Measurements from ENCODE around the gene USP24.
"Not testable (repeated sequence)": the region's sequence is repeated elsewhere in the genome, so short reads cannot be mapped to it uniquely, and the experiment has no call there.

The USP24 gene

GRCh38 chr1:55035904-55036303, 179.3 kb downstream of the USP24 start:
- DNase-seq = peak; percentile 28 to 65 (median 52)

GRCh38 chr1:55034476-55035133, 180.6 kb downstream of the USP24 start:
- DNase-seq = no peak

- no peak for DNase-seq
These were observed 181.9 kb downstream of the USP24 start for GRCh38 chr1:55033265-55033614.

- DNase-seq = not testable (repeated sequence)
These were observed 184.1 kb downstream of the USP24 start for GRCh38 chr1:55031098-55031497.

GRCh38 chr1:55026682-55027081, 188.5 kb downstream of the USP24 start:
- not testable (repeated sequence) for DNase-seq

- not testable (repeated sequence) for DNase-seq
These were observed 191.0 kb downstream of the USP24 start for GRCh38 chr1:55024163-55024562.

- DNase-seq = peak; percentile 79 to 90 (median 85)
These were observed 193.1 kb downstream of the USP24 start for GRCh38 chr1:55021942-55022546.

GRCh38 chr1:55018395-55018794, 196.8 kb downstream of the USP24 start:
- no peak for DNase-seq
